Gastrocnemius medialis (tissue), 4 donors: ENCODE measurements around the gene EVL. TPM values are rescaled to one million over a fixed set of nuclear protein-coding genes. Genes with fewer than 3 reads are reported as not detected.

Experiments used
- ATAC-seq, 2 donors: fragments of 150-250 bp; one replicate each; pipeline ENCODE4 v1.9.1; 2016
- DNase-seq, 2 donors: peaks; one replicate each; pipeline ENCODE4 v3.0.0-alpha.2; 2019
- H3K27ac ChIP-seq, 4 donors: fragments of 200-600 bp; sonication (generic); 1 replicate in 1 of 4; 2 replicates in 3 of 4; pipeline ENCODE4 v1.5.1; 2016 to 2018; ENCODE audit warnings: mild to moderate bottlenecking in 2 of 4, moderate library complexity in 1 of 4
- H3K27me3 ChIP-seq, 3 donors: fragments of 200-600 bp; sonication (generic) in 2 of 3; 1 replicate in 1 of 3; 2 replicates in 2 of 3; pipeline versions ENCODE4 v1.5.1 to v1.6.0; 2016 to 2019; ENCODE audit warnings: mild to moderate bottlenecking in 1 of 3, moderate library complexity in 1 of 3
- H3K36me3 ChIP-seq, 2 donors: fragments of 200-600 bp; sonication (generic) in 1 of 2; one replicate each; pipeline ENCODE4 v1.5.1; 2017 to 2018
- H3K4me1 ChIP-seq, 2 donors: fragments of 200-600 bp; sonication (generic) in 1 of 2; one replicate each; pipeline ENCODE4 v1.5.1; 2016 to 2017; ENCODE audit warnings: mild to moderate bottlenecking in 2 of 2
- H3K4me3 ChIP-seq, 4 donors: fragments of 200-600 bp; sonication (generic) in 3 of 4; 1 replicate in 1 of 4; 2 replicates in 3 of 4; pipeline ENCODE4 v1.5.1; 2016 to 2019; ENCODE audit warnings: mild to moderate bottlenecking in 2 of 4
- H3K9me3 ChIP-seq, 3 donors: fragments of 200-600 bp; sonication (generic) in 2 of 3; 1 replicate in 1 of 3; 2 replicates in 2 of 3; pipeline ENCODE4 v1.5.1; 2016 to 2019
- POLR2A ChIP-seq, 2 donors: fragments of 450-650 bp; IDR thresholded peaks; one replicate each; pipeline ENCODE4 v1.6.1; 2017; ENCODE audit warnings: antibody characterized with exemption in 2 of 2, mild to moderate bottlenecking in 2 of 2, moderate library complexity in 2 of 2
- in situ Hi-C, 4 donors: fragments of 200-750 bp; cut with MboI; loops; one replicate each; pipeline versions ENCODE4 v1.15.0 to v1.8.0; 2017; ENCODE audit warnings: low sequenced_read_pairs in 4 of 4
- intact Hi-C: fragments of 100-400 bp; cut with DNase I; formaldehyde crosslinking; loops from one replicate; pipeline ENCODE4 v1.15.1; 2023; ENCODE audit warnings: low total_unique reads
- total RNA-seq, 4 donors: library from RNA; depleted of rRNA; stranded (reverse); fragments of >200 nt; gene quantifications; one replicate each; pipeline versions ENCODE4 v1.1.0 to v1.2.3, GENCODE V29; 2016
- TF ChIP-seq, protein P1 (sequence below), 5 experiments: fragments of 450-650 bp in 3 of 5; fragments of 200-600 bp in 2 of 5; sonication (generic) in 2 of 5; IDR thresholded peaks in 4 of 5; conservative IDR thresholded peaks in 1 of 5; 1 replicate in 4 of 5; 2 replicates in 1 of 5; pipeline ENCODE4 v1.5.1; 2016 to 2019; ENCODE audit warnings: antibody characterized with exemption in 5 of 5, mild to moderate bottlenecking in 3 of 5, moderate library complexity in 3 of 5

Gene EVL
- total RNA-seq, 4 donors from 2014 or later = 5.8 to 14.3 (median 9.5) TPM

DNA sequence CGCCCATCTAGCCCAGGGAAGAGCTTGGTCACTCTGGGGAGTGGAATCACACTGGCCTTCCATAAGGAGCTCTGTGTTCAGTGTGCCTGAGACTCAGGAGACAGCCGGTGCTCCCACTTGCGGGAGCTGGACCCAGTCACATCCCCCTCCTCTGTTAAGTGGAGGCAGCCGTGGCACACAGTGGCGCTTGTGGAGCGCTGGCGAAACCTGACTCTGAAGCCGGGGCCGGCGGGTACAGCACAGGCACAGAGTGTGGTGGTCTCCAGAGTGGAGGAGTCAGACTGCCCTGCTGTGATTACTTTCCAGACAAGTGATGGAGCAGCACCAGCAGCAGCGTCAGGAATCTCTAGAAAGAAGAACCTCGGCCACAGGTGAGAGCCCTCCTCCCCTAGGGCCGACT lies 61.2 kb downstream of the EVL start:
- in situ Hi-C loops = no loop called here
- H3K4me1 ChIP-seq = no peaks in the 10 kb centered on the region
- no peak overlapping the region for H3K4me3 ChIP-seq
- no peaks in the 10 kb centered on the region for H3K27me3 ChIP-seq
- no peaks in the 10 kb centered on the region for H3K36me3 ChIP-seq
- no peak for TF ChIP-seq POLR2A (IDR thresholded peaks at IDR 0.05)
- TF ChIP-seq, protein P1, sequence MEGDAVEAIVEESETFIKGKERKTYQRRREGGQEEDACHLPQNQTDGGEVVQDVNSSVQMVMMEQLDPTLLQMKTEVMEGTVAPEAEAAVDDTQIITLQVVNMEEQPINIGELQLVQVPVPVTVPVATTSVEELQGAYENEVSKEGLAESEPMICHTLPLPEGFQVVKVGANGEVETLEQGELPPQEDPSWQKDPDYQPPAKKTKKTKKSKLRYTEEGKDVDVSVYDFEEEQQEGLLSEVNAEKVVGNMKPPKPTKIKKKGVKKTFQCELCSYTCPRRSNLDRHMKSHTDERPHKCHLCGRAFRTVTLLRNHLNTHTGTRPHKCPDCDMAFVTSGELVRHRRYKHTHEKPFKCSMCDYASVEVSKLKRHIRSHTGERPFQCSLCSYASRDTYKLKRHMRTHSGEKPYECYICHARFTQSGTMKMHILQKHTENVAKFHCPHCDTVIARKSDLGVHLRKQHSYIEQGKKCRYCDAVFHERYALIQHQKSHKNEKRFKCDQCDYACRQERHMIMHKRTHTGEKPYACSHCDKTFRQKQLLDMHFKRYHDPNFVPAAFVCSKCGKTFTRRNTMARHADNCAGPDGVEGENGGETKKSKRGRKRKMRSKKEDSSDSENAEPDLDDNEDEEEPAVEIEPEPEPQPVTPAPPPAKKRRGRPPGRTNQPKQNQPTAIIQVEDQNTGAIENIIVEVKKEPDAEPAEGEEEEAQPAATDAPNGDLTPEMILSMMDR (IDR thresholded peaks at IDR 0.05 in 4 of 5, conservative IDR thresholded peaks at IDR 0.05 in 1 of 5) = no peak
- DNase-seq (no peak), ATAC-seq (no peak)
- no peaks in the 10 kb centered on the region for H3K9me3 ChIP-seq
- H3K27ac ChIP-seq = no peak overlapping the region
- intact Hi-C loops = no loop called here

DNA sequence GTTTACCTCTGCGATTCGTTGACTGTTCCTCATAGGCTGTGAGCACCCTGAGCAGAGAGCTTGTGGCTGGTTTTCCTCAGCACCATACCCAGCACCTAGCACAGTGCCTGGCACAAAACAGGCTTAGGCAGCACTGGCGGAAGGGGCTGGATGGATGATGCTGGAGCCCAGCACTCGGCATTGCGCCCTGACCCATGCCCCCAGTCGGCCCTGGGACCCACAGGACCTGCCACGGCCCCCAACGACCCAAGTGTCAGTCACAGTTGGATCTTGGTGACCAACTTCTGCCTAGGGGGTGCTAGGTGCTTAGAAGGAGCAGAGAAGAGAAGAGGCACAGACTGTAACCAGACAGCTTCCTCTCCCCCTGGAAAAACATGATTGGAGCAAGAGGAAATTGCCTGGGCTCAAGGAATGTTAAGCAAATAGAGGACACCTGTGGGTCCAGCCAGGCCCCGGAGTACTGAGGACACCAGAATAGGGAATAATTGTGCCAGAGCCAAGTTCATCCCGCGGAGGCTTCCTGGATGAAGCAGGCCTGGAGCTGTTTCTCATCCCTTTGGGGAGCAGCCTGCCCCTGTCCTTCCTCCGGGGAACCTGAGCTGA lies 62.7 kb downstream of the EVL start:
- TF ChIP-seq, protein P1 (IDR thresholded peaks at IDR 0.05 in 4 of 5, conservative IDR thresholded peaks at IDR 0.05 in 1 of 5) = no peak
- no peak for TF ChIP-seq POLR2A (IDR thresholded peaks at IDR 0.05)
- Histone ChIP-seq H3K27ac (no peak overlapping the region), H3K36me3 (no peaks in the 10 kb centered on the region)

DNA sequence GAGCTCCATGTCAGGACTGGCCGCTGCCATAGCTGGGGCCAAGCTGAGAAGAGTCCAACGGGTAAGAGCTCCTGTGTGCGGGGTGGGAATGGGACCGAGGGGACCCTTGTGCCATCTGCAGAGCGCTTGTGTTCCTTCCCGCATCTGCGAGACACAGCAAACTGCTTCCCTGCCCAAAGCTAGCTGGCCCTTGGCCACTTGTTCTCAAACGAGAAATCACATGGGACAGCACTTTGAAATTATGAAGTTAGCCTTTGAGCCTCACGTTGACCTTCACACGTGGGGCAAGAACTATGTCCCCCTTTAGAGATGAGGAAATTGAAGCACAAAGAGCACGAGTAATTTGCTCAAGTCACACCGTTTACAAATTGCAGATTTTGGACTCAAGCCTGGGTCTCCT lies 63.5 kb downstream of the EVL start:
- Histone ChIP-seq H3K4me1 (no peaks in the 10 kb centered on the region), H3K36me3 (no peaks in the 10 kb centered on the region), H3K9me3 (no peaks in the 10 kb centered on the region), H3K27me3 (no peaks in the 10 kb centered on the region), H3K4me3 (no peak overlapping the region), H3K27ac (peak overlapping the region in 1 of 4 donors; percentile 41)
- ATAC-seq (peak in 1 of 2 donors; percentile 21), DNase-seq (peak in 1 of 2 donors; percentile 33)
- TF ChIP-seq, protein P1 (IDR thresholded peaks at IDR 0.05 in 4 of 5, conservative IDR thresholded peaks at IDR 0.05 in 1 of 5) = no peak
- TF ChIP-seq POLR2A (IDR thresholded peaks at IDR 0.05) = no peak
- intact Hi-C loops (no loop called here), in situ Hi-C loops (no loop called here)

More for the DNA sequence above, 62.7 kb downstream of the EVL start:
- Histone ChIP-seq H3K4me3 (no peak overlapping the region), H3K27me3 (no peaks in the 10 kb centered on the region), H3K9me3 (no peaks in the 10 kb centered on the region), H3K4me1 (no peaks in the 10 kb centered on the region)
- in situ Hi-C loops = no loop called here
- intact Hi-C loops = no loop called here
- DNase-seq (no peak), ATAC-seq (no peak)

DNA sequence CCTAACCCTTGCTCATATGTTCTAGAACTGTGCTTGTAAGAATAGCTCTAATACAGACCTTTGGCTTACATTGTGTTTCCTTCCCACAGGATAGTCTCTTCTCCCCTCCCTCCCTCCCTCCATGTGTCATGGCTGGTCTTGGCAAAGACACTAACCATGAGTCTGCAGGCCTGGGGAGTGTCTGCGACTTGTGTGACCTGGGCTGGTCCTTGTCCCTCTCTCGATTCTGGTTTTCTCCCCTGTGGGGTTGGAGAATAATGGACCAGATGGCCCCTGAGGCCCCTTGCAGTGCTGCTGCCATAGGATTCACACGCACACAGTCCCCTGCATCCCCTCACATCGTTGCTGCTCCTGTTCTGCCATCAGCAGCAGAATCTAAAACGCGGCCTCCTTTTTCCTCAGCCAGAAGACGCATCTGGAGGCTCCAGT lies 64.0 kb downstream of the EVL start:
- H3K9me3 ChIP-seq = no peaks in the 10 kb centered on the region
- H3K36me3 ChIP-seq = no peaks in the 10 kb centered on the region
- peak in 1 of 2 donors; percentile 36 for DNase-seq
- peak; percentile 34 to 40 for ATAC-seq
- H3K4me3 ChIP-seq = no peak overlapping the region
- TF ChIP-seq POLR2A (IDR thresholded peaks at IDR 0.05) = no peak
- TF ChIP-seq, protein P1 (IDR thresholded peaks at IDR 0.05 in 4 of 5, conservative IDR thresholded peaks at IDR 0.05 in 1 of 5) = no peak
- peak overlapping the region in 2 of 4 donors; percentile 30 to 41 for H3K27ac ChIP-seq
- no peaks in the 10 kb centered on the region for H3K4me1 ChIP-seq
- H3K27me3 ChIP-seq = no peaks in the 10 kb centered on the region
- intact Hi-C loops = no loop called here
- in situ Hi-C loops = no loop called here

DNA sequence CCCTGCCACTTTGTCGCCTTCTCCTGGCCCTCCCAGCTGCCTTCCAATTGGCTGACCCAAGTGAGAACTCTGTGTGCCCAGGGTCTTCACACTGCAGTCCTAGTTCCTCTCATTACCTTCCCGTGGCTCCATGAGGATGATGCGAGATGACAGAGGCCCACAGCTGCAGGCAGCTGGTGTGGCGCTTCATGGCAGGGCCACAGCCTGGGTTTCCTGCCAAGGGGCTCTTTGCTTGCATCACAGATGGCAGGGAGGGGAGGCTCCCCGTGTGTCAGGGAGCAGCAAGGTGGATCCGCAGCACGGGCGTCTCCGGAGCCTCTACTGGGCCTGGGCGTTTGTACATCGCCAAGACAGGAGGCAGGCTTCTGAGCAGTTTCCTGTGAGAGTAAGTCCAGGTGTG lies 65.3 kb downstream of the EVL start:
- no peaks in the 10 kb centered on the region for H3K9me3 ChIP-seq
- no peak overlapping the region for H3K4me3 ChIP-seq
- TF ChIP-seq, protein P1 (IDR thresholded peaks at IDR 0.05 in 4 of 5, conservative IDR thresholded peaks at IDR 0.05 in 1 of 5) = no peak
- TF ChIP-seq POLR2A (IDR thresholded peaks at IDR 0.05) = no peak
- no peak for DNase-seq
- H3K27ac ChIP-seq = no peak overlapping the region
- no peaks in the 10 kb centered on the region for H3K27me3 ChIP-seq
- no peak for ATAC-seq
- H3K4me1 ChIP-seq = no peaks in the 10 kb centered on the region
- in situ Hi-C loops = no loop called here
- H3K36me3 ChIP-seq = no peaks in the 10 kb centered on the region
- intact Hi-C loops = no loop called here
